HG03575 (cell line): ENCODE measurements around the gene ADISSP.

ENCODE experiments used
- ATAC-seq: cut with Tn5 transposase; IDR thresholded peaks from one replicate; pipeline ENCODE4 v1.9.1; 2021; ENCODE audit not compliant: unreplicated experiment, insufficient number of reproducible peaks, low FRiP score; ENCODE audit errors: extremely low read depth

Gene ADISSP

GRCh38 chr20:3728876-3729275 lies 38.7 kb downstream of the ADISSP start:
- ATAC-seq: no peak

GRCh38 chr20:3728354-3728753 lies 39.2 kb downstream of the ADISSP start:
- ATAC-seq: no peak

GRCh38 chr20:3727401-3728021 lies 40.0 kb downstream of the ADISSP start:
- no peak for ATAC-seq

GRCh38 chr20:3724356-3724755 lies 43.2 kb downstream of the ADISSP start:
- ATAC-seq: no peak

- ATAC-seq: no peak
Observed at GRCh38 chr20:3723284-3723683, 44.3 kb downstream of the ADISSP start.

GRCh38 chr20:3721912-3722311 lies 45.6 kb downstream of the ADISSP start:
- no peak for ATAC-seq

DNA sequence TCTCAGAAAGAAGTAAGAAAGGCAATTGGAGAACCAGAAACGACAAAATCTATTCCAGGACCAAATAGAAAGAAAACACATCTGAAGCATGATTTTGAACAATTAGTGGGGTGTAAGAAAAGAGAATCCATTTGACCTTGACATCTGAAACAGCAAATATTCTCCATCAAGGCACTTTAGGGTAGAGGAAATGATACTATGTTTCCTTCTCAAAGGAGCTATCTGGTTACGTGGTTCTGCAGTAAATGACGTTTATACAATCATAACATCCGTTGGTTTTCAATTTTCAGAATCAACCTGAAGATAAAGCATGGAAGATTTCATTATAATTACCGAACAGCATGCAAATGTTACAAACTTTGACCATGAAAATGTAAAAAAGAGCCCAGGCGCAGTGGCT lies 46.9 kb downstream of the ADISSP start:
- no peak for ATAC-seq

GRCh38 chr20:3720068-3720467 lies 47.5 kb downstream of the ADISSP start:
- ATAC-seq: no peak

DNA sequence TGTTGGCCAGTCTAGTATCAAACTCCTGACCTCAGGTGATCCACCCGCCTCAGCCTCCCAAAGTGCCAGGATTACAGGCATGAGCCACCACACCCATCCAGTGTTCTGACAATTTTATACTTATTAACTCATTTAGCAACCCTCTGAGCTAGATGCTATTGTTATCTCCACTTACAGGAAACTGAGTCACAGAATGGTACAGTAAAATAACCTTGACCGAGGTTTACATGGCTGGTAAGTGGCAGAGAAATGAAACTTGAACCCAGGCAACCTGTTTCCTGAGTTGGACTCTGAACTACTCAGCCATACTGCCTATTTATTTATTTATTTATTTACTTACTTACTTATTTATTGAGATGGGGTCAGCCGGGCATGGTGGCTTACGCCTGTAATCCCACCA lies 48.5 kb downstream of the ADISSP start:
- no peak for ATAC-seq

DNA sequence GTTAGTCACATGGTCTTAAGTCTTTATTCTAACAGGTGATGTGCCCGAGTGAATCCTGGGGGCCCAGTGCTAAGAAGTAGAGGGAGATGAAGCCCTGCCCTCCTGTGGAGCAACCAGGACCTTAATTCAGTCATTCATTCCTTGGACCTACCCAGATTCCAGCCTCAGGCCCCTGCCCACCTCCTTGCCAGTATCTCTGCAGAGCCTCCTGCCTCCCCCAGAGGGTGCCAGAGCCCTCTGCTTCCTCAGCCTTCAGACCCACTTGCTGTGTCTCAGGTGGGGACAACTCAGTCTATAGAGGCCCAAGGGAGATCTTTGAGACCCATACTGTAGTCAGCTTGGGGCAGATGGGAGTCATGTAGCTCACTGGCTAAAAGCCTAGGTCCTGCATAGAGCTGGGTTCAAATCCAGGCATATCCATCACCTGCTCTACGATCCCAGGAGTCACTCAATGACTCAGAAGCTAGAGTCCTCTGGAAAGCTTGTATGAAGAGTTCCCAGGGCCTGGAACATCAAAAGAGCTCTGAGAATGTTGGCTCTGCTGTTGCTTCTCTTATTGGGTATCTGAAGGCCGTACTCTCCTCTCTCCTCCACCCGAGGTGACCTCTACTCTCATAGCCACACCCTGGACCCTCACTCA lies 51.2 kb downstream of the ADISSP start:
- no peak for ATAC-seq

DNA sequence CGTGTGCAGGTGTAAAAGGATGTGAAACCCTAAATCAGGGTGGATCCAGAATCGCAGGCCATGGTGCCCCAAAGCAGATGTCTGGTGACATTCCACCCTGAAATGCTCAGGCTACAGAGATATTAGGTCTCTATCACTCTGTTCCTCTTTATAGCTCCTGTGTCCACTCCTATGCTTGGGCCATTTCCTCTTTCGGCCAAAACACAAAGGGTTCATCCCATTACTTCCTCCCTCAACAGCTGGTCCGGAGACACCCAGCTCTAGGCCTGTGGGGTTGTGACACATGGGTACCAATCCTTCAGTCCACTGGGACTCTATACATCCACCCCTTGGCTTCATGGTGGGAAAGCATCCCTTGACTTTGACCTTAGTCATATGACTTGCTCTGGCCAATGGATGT lies 53.5 kb downstream of the ADISSP start:
- no peak for ATAC-seq

DNA sequence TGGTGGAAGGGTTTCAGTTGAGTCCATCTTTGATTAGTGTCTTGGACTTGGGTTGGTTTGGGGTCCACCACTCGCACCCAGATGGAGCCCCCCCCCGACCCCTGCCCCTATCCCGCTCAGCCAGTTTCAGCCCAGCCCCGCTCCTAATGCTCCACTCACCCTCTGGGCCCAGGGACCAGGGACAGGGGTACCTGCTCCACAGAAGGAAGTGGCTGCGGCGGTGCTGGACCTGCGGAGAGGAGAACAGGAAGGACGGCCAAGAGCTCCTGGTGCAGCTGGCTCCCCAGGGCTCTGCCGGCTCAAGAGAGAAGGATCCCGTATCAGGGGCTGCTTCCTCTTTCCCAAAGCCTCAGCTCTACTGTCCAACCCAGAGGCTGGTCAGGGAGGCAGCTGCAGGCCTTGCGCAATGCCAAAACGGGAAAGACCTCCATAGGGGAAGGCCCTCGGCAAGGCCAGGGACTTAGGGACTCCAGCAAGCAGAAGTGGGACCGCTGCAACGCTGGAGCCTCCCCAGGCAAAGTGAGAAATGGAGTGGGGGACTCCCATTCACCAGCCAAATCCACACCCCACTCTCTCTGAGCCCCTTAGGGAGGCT lies 55.2 kb downstream of the ADISSP start, which contains the start of gene SIGLEC1:
TSS of gene SIGLEC1 (minus strand) at position 322 of the 595 bp plus-strand sequence. CDS start 5,472 bp downstream, outside the sequence.
- ATAC-seq: no peak

DNA sequence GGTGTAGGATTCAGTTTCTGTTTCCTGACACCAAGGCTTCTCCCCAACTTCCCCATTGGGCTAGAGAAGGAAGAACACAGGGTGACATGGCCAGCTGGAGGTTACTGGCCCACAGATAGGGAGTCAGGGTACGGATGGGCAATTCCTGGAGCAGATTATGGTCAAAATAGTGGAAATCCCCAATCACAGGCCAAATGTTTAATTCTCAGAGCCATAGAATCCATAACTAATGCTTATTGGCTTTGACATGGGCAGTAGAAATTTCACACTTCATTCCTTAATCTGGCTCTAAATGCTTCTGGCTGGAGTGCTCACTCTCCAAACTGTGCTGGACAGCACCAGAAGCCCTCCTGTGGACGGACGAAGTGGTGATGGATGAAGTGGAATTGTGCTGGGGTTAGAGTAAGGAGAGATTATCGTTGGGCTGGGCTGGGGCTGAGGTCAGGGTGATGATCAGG lies 56.0 kb downstream of the ADISSP start:
- no peak for ATAC-seq

DNA sequence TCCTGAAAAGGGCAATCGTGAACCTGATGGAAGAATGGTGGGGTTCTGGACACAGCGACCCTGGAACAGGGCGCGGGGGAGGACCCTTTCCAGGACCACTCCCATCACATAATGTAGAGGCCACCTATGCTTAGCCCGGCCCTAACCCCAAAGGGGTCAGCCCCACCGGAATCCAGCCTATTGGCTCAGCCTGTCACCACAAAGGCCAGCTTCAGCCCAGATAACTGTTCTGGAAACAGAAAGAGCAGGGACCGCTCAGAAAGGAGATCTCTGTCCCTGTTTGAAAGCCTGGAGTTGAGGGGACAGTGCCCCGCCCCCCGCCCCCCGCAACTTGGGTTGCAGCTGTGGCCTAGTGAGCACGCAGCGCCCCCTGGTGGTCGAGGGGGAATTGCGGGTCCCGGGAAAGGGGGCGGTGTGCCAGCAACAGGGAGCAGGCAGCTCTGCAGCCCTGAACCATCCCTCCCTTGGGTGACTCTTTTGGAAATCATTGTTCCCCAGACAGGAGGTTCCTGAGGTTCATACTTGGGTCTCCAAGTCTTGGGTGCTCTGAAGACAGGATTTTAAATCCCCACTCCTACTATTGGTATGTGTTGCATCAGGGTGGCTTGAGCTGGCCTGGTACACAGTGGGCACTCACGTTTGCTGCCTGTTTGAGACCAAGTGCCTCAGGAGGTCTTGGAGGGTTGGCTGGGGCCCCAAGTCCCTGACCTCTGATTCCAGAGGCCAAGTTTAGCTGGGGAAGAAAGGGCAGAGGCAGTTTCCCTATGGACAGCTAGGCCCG lies 56.7 kb downstream of the ADISSP start:
- ATAC-seq: no peak

DNA sequence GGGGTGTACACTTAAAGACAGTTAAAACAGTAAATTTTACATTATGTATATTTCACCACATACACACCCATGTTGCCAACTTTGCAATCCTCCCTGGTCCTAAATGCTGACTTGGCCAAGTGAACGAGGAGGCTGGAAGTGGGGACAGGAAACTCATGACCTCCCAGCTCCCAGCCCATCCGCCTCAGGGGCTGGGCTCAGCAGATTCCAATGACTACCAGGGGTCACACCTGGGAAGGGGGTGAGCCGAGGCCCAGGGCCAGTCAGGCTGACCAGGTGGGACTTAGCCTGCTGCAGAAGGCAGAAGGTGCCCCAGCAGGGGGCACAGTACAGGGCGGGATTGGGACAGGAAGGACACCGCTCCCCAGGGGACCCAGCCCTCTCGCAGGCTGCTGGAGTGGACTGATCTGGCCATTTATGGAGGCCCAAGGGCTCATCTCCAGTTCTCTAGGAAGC lies 57.5 kb downstream of the ADISSP start:
- no peak for ATAC-seq

DNA sequence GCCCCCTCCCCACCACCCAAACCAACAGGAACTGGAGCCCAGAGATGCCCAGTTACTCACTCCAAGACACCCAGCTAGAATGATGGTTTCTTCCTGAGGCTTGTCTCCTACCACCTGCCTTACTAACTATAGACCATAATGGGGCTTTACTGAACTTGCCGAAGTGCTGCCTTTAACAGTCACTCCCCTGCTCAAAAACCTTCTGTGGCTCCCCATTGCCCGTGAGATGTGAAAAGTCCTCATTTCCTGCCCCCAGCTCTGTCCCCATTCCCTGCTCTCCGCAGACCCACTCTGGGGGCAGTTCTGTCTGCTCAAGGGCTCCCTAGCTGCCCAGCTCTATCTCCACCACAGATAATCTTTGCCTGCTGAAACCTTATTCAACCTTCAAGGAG lies 60.0 kb downstream of the ADISSP start:
- ATAC-seq: no peak

DNA sequence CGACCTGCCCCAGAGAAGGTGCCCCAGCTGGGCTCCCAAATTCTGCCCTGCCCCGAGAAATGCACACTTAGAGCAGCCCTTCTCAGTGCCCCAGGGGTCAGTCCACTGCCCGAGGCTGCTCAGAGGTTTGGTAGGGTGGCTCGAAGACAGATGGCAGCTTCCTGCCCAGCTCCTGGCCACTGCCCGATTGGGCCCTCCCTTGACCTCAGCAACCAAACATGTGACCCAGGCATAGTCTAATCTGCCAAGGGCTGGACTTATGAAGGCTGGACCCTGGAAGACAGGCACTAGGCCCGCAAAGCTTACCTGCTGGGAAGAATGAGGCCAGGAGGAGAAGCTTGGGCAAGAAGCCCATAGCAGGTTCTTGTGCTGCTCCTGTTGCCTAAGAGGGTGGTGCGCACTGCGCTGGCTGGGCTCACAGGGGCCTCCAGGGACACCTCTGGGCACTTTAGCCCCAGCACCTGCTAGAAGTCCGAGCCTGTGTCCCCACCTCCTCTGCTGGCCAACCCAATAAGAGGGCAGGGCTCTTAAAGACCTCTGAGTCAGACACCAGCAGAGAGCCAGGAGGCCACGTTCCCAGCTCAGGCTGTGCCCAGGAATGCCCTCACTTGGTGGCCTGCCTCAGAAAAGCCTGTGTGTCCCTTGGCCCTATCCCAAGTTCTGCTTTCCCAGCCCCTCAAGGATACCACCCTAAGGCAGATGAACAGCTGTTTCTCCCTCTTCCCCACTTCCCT lies 60.6 kb downstream of the ADISSP start:
- no peak for ATAC-seq

GRCh38 chr20:3705970-3706739 lies 61.4 kb downstream of the ADISSP start:
- ATAC-seq: no peak
